HepG2 (cell line): ENCODE data around the gene GNG7. TPM values are rescaled to one million over a fixed set of nuclear protein-coding genes. Genes with fewer than 3 reads are reported as not detected.

Experiments used
- ATAC-seq: fragments of 200-7000 bp; cut with Tn5 transposase; 3 replicates; pipeline ENCODE4 v1.9.1; 2020; ENCODE audit warnings: mild to moderate bottlenecking, moderate library complexity
- BruUV-seq: library from RNA; stranded (reverse); fragments of 400-500 nt; replicated peaks from 2 replicates; lab custom pipeline; 2021; lab: Mats Ljungman, UMichigan
- CTCF ChIA-PET: fragments of 300-600 bp; formaldehyde crosslinking; extraction: SDS; loops from one replicate; lab custom pipeline; 2021; ENCODE audit warnings: low total read pairs, inconsistent platforms, low intra/inter-chr PET ratio; lab: Yijun Ruan, JAX
- POLR2A ChIA-PET: fragments of 350-600 bp; sonication (Branson Sonifier 250); formaldehyde crosslinking; loops from one replicate; lab custom pipeline; 2020; ENCODE audit warnings: antibody characterized with exemption, inconsistent platforms; lab: Yijun Ruan, JAX
- DNase-seq: peaks from one replicate; pipeline ENCODE4 v3.0.0-alpha.2; 2015; ENCODE audit warnings: low spot score
- FAIRE-seq: peaks from 3 replicates; lab custom pipeline; 2011; peaks lifted over from hg19 to GRCh38; lab: Jason Lieb, UNC
- H2AFZ ChIP-seq: one replicate; pipeline ENCODE4 v1.6.1; 2011; ENCODE audit warnings: low read length, inconsistent platforms
- H3K27ac ChIP-seq: fragments of 300-600 bp; 3 replicates; pipeline ENCODE4 v1.8.0; 2011; ENCODE audit warnings: mixed run types, mild to moderate bottlenecking, mixed read lengths, low read length, inconsistent platforms; ENCODE audit not compliant: insufficient read depth; ENCODE audit errors: extremely low read length
- H3K27me3 ChIP-seq, 2 experiments: fragments of 200-600 bp in 1 of 2; 2 replicates in 1 of 2; 3 replicates in 1 of 2; pipeline versions ENCODE4 v1.6.0 to v1.8.0; 2011; ENCODE audit warnings: low read length in 2 of 2, mild to moderate bottlenecking in 2 of 2, moderate library complexity in 2 of 2, inconsistent platforms in 1 of 2; ENCODE audit not compliant: insufficient read depth in 2 of 2, control insufficient read depth in 1 of 2
- H3K36me3 ChIP-seq, 2 experiments: fragments of 200-600 bp in 1 of 2; replicated peaks in 1 of 2; 2 replicates in 1 of 2; 3 replicates in 1 of 2; pipeline versions ENCODE4 v1.5.1 to v1.8.0; 2011; ENCODE audit warnings: low read length in 2 of 2, inconsistent platforms in 1 of 2; ENCODE audit not compliant: insufficient read depth in 2 of 2, control insufficient read depth in 1 of 2
- H3K4me1 ChIP-seq: 2 replicates; pipeline ENCODE4 v1.5.1; 2012; ENCODE audit warnings: low read length, inconsistent platforms; ENCODE audit not compliant: insufficient read depth
- H3K4me2 ChIP-seq: 2 replicates; pipeline ENCODE4 v1.6.0; 2011; ENCODE audit warnings: low read depth, low read length, inconsistent platforms
- H3K4me3 ChIP-seq, 3 experiments: fragments of 200-600 bp in 1 of 3; sonication (generic), shearing (Covaris generic) in 1 of 3; replicated peaks in 1 of 3; 2 replicates each; pipeline ENCODE4 v1.5.1; 2011 to 2016; ENCODE audit warnings: low read length in 3 of 3, inconsistent platforms in 2 of 3, low read depth in 2 of 3, mild to moderate bottlenecking in 2 of 3, control low read depth in 1 of 3, mixed read lengths in 1 of 3; ENCODE audit not compliant: insufficient read depth in 1 of 3
- H3K79me2 ChIP-seq: one replicate; pipeline ENCODE4 v1.6.1; 2011; ENCODE audit warnings: low read length, inconsistent platforms; ENCODE audit not compliant: insufficient read depth
- H3K9ac ChIP-seq: 2 replicates; pipeline ENCODE4 v1.6.0; 2011; ENCODE audit warnings: mild to moderate bottlenecking, low read depth, low read length, inconsistent platforms; ENCODE audit not compliant: insufficient read depth
- H3K9me3 ChIP-seq: 2 replicates; pipeline ENCODE4 v1.5.1; 2012; ENCODE audit warnings: mild to moderate bottlenecking, low read length
- H4K20me1 ChIP-seq: 2 replicates; pipeline ENCODE4 v1.6.0; 2011; ENCODE audit warnings: inconsistent platforms, mild to moderate bottlenecking, low read length, moderate library complexity; ENCODE audit not compliant: insufficient read depth
- HMGA1 ChIP-seq: sonication (generic); formaldehyde crosslinking; conservative IDR thresholded peaks from 2 replicates; pipeline ENCODE4 v1.4.0; 2020; ENCODE audit warnings: missing genetic modification reagents
- NR2C2 ChIP-seq: sonication (generic); formaldehyde crosslinking; IDR thresholded peaks from 2 replicates; pipeline ENCODE4 v1.4.0; 2020; ENCODE audit warnings: missing genetic modification reagents, mild to moderate bottlenecking, moderate library complexity, borderline replicate concordance
- ZKSCAN1 ChIP-seq: fragments of 150-350 bp; IDR thresholded peaks from 2 replicates; pipeline ENCODE4 v1.6.1; 2014; ENCODE audit warnings: low read length
- WGBS: methylation state at CpG from one replicate; pipeline ENCODE4 v1.1.6; 2017; ENCODE audit warnings: low lambda C conversion rate; 5-methylcytosine and 5-hydroxymethylcytosine counted together
- in situ Hi-C: cut with HindIII; loops from 2 replicates; pipeline ENCODE4 v1.10.0; 2017; ENCODE audit warnings: low pct_unique_long_range_greater_than_20kb; ENCODE audit not compliant: extremely low pct_ligation_motif_present
- intact Hi-C: fragments of 100-400 bp; cut with micrococcal nuclease; formaldehyde crosslinking; loops from one replicate; pipeline ENCODE4 v1.10.0; 2022; ENCODE audit not compliant: unreplicated experiment
- polyA plus RNA-seq, 8 experiments: library from polyadenylated mRNA; depleted of rRNA in 3 of 8; stranded (reverse) in 7 of 8; unstranded in 1 of 8; fragments of >200 nt; fragmentation: Illumina TruSeq in 4 of 8; extraction: Trizol in 4 of 8; gene quantifications; 2 replicates each; pipeline versions ENCODE4 v1.2.1 to v1.2.3, GENCODE V29; 2011 to 2016; ENCODE audit warnings: low read depth in 4 of 8, missing spikeins in 1 of 8, mixed read lengths in 1 of 8; ENCODE audit not compliant: insufficient read depth in 1 of 8
- total RNA-seq, 5 experiments: library from RNA; depleted of rRNA; stranded (reverse); fragments of >200 nt; fragmentation: Illumina TruSeq; extraction: Trizol; gene quantifications; 2 replicates each; pipeline ENCODE4 v1.2.3, GENCODE V29; 2016; ENCODE audit warnings: low read depth in 1 of 5
- TF ChIP-seq, protein P1 (sequence below): sonication (generic); formaldehyde crosslinking; IDR thresholded peaks from 2 replicates; pipeline ENCODE4 v1.4.0; 2020; ENCODE audit warnings: missing genetic modification reagents

GNG7 gene
- total and polyA plus RNA-seq, 2 of the 13 experiments (the other 11 are each of a cell fraction or from before 2014, with no cell fraction given) = 1.4 to 3.3 TPM

DNA sequence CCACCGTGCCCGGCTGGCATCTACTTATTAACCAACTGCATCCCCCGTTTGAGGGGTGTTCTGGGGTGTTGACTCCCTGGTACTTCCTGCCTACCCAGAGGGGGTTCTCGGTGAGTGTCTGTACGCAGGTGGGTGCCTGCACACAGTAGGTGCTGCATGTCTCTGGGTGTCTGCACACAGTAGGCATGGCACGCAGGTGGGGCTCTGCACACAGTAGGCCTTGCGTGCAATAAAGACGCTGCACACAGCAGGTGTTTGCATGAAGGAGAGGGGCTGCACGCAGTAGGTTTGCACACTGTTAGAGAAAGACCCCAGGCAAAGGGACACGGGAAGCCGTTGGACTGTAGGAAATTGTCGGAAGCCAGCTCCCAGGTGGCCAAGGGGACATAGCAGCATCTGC, 215.4 kb downstream of the GNG7 start:
- Histone ChIP-seq H3K9me3 (no peaks in the 10 kb centered on the region), H3K27ac (no peak overlapping the region), H3K4me3 (no peak overlapping the region), H2AFZ (no peak overlapping the region), H3K4me1 (peaks cover 36% of the 10 kb centered on the region), H3K9ac (no peak overlapping the region), H3K4me2 (no peak overlapping the region), H3K79me2 (no peaks in the 10 kb centered on the region), H4K20me1 (no peaks in the 10 kb centered on the region), H3K27me3 (peaks cover 10 to 35% of the 10 kb centered on the region in 2 experiments), H3K36me3 (no peaks in the 10 kb centered on the region)
- no peak for ATAC-seq
- ChIA-PET POLR2A (interaction anchor here (0.6 to 2.0 kb wide), 2 partner anchors 11 to 909 kb away, joined by 3 to 7 read pairs; partner anchors contain the start of gene GADD45B), CTCF (no interaction called here)
- TF ChIP-seq ZKSCAN1 = peak; percentile 98
- TF ChIP-seq NR2C2 (CRISPR knock-in tag) = no peak
- intact Hi-C loops (no loop called here), in situ Hi-C loops (no loop called here)
- no TSS peak for BruUV-seq
- no peak for FAIRE-seq
- DNase-seq = no peak
- WGBS = 62% methylated on average over 11 of the region's 12 CpGs

DNA sequence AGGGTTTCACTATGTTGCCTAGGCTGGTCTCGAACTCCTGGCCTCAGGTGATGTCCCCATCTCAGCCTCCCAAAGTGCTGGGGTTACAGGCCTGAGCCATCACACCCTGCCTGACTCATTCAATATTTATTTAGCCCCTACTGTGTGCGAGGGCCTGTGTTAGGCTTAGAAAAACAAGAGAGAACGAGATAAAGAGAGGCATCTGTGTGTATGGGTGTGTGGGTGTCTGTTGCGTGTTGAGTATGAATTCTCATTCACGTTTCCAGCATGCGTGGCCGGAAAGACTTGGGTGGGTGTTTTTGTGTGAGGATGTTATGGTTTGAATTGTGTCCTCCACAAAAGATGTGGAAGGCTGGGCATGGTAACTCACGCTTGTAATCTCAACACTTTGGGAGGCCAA, 217.1 kb downstream of the GNG7 start:
- no peaks in the 10 kb centered on the region for H3K9me3 ChIP-seq
- H3K4me3 ChIP-seq = no peak overlapping the region
- intact Hi-C loops = no loop called here
- ChIA-PET POLR2A (no interaction called here), CTCF (no interaction called here)
- no peak for ATAC-seq
- no peak for FAIRE-seq
- no TSS peak for BruUV-seq
- no peak overlapping the region for H3K4me2 ChIP-seq
- 63% methylated on average over 8 of the region's 8 CpGs for WGBS
- TF ChIP-seq HMGA1 (CRISPR knock-in tag) (no peak), ZKSCAN1 (peak; percentile 80)
- TF ChIP-seq, protein P1, sequence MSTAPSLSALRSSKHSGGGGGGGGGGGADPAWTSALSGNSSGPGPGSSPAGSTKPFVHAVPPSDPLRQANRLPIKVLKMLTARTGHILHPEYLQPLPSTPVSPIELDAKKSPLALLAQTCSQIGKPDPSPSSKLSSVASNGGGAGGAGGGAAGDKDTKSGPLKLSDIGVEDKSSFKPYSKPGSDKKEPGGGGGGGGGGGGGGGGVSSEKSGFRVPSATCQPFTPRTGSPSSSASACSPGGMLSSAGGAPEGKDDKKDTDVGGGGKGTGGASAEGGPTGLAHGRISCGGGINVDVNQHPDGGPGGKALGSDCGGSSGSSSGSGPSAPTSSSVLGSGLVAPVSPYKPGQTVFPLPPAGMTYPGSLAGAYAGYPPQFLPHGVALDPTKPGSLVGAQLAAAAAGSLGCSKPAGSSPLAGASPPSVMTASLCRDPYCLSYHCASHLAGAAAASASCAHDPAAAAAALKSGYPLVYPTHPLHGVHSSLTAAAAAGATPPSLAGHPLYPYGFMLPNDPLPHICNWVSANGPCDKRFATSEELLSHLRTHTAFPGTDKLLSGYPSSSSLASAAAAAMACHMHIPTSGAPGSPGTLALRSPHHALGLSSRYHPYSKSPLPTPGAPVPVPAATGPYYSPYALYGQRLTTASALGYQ (CRISPR knock-in tag) = no peak
- in situ Hi-C loops = no loop called here
- H4K20me1 ChIP-seq = no peaks in the 10 kb centered on the region
- no peak overlapping the region for H3K9ac ChIP-seq
- H2AFZ ChIP-seq = no peak overlapping the region
- peaks cover 23% of the 10 kb centered on the region for H3K4me1 ChIP-seq
- no peaks in the 10 kb centered on the region for H3K79me2 ChIP-seq
- H3K27me3 ChIP-seq = peaks cover 3 to 23% of the 10 kb centered on the region in 2 experiments; a peak in 4 of 5 replicates
- H3K36me3 ChIP-seq = no peaks in the 10 kb centered on the region
- H3K27ac ChIP-seq = no peak overlapping the region
- DNase-seq = no peak
